Liver (tissue), 2 donors: Measurements from ENCODE around the gene KCNMA1.

Experiments
- HNF4G ChIP-seq: IDR thresholded peaks from 2 replicates; pipeline ENCODE4 v1.6.1; 2016; ENCODE audit warnings: antibody characterized with exemption
- TF ChIP-seq, protein P1 (sequence below): IDR thresholded peaks from 2 replicates; pipeline ENCODE4 v1.6.1; 2016; ENCODE audit warnings: antibody characterized with exemption, mild to moderate bottlenecking
- donor health status: healthy.

GRCh38 chr10:77193001-77193400 lies 444.6 kb downstream of the KCNMA1 start:
- TF ChIP-seq, protein P1, sequence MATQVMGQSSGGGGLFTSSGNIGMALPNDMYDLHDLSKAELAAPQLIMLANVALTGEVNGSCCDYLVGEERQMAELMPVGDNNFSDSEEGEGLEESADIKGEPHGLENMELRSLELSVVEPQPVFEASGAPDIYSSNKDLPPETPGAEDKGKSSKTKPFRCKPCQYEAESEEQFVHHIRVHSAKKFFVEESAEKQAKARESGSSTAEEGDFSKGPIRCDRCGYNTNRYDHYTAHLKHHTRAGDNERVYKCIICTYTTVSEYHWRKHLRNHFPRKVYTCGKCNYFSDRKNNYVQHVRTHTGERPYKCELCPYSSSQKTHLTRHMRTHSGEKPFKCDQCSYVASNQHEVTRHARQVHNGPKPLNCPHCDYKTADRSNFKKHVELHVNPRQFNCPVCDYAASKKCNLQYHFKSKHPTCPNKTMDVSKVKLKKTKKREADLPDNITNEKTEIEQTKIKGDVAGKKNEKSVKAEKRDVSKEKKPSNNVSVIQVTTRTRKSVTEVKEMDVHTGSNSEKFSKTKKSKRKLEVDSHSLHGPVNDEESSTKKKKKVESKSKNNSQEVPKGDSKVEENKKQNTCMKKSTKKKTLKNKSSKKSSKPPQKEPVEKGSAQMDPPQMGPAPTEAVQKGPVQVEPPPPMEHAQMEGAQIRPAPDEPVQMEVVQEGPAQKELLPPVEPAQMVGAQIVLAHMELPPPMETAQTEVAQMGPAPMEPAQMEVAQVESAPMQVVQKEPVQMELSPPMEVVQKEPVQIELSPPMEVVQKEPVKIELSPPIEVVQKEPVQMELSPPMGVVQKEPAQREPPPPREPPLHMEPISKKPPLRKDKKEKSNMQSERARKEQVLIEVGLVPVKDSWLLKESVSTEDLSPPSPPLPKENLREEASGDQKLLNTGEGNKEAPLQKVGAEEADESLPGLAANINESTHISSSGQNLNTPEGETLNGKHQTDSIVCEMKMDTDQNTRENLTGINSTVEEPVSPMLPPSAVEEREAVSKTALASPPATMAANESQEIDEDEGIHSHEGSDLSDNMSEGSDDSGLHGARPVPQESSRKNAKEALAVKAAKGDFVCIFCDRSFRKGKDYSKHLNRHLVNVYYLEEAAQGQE: no peak
- no peak for TF ChIP-seq HNF4G
